WTC11 (cell line): Measurements from ENCODE around the gene MNAT1. TPM values are rescaled to one million over a fixed set of nuclear protein-coding genes. Genes with fewer than 3 reads are reported as not detected.

Source experiments
- ATAC-seq: fragments of 200-7000 bp; cut with Tn5 transposase; 2 replicates; pipeline ENCODE4 v1.10.0; 2021; ENCODE audit warnings: mild to moderate bottlenecking, moderate library complexity
- CTCF ChIA-PET: fragments of 300-600 bp; sonication (Branson Sonifier 250); formaldehyde crosslinking; loops from one replicate; lab custom pipeline; 2021; ENCODE audit warnings: antibody characterized with exemption; lab: Charles Lee
- POLR2A ChIA-PET: fragments of 350-600 bp; sonication (Branson Sonifier 250); formaldehyde crosslinking; loops from one replicate; lab custom pipeline; 2021; ENCODE audit warnings: antibody characterized with exemption; lab: Charles Lee
- DNase-seq: peaks from one replicate; pipeline ENCODE4 v3.0.0; 2021; ENCODE audit warnings: low spot score
- H3K27ac Mint-ChIP-seq: 2 replicates; pipeline ENCODE4 v1.8.0; 2021; ENCODE audit warnings: mixed read lengths
- H3K27me3 Mint-ChIP-seq: 2 replicates; pipeline ENCODE4 v1.8.0; 2021; ENCODE audit warnings: low read depth, mild to moderate bottlenecking, moderate library complexity, mixed read lengths
- H3K36me3 Mint-ChIP-seq: 2 replicates; pipeline ENCODE4 v1.8.0; 2021; ENCODE audit warnings: mixed read lengths
- H3K4me1 Mint-ChIP-seq: 2 replicates; pipeline ENCODE4 v1.8.0; 2022; ENCODE audit warnings: mixed read lengths
- H3K4me3 Mint-ChIP-seq: 2 replicates; pipeline ENCODE4 v1.8.0; 2021; ENCODE audit warnings: mild to moderate bottlenecking, moderate library complexity, mixed read lengths
- H3K9me3 Mint-ChIP-seq: 2 replicates; pipeline ENCODE4 v1.8.0; 2021; ENCODE audit warnings: mixed read lengths
- CBFB ChIP-seq: sonication (generic); formaldehyde crosslinking; IDR thresholded peaks from 2 replicates; pipeline ENCODE4 v1.8.1; 2022; ENCODE audit warnings: mild to moderate bottlenecking, low read depth, missing genetic modification reagents
- ETV6 ChIP-seq: sonication (generic); formaldehyde crosslinking; IDR thresholded peaks from 2 replicates; pipeline ENCODE4 v1.8.1; 2022; ENCODE audit warnings: mild to moderate bottlenecking, missing genetic modification reagents
- FOXP1 ChIP-seq: sonication (generic); formaldehyde crosslinking; IDR thresholded peaks from 2 replicates; pipeline ENCODE4 v1.8.0; 2022; ENCODE audit warnings: missing genetic modification reagents, mild to moderate bottlenecking, moderate library complexity, borderline replicate concordance
- FOXP4 ChIP-seq: sonication (generic); formaldehyde crosslinking; IDR thresholded peaks from 2 replicates; pipeline ENCODE4 v1.8.0; 2022; ENCODE audit warnings: mild to moderate bottlenecking, missing genetic modification reagents
- HMGA2 ChIP-seq: fragments of 250-450 bp; sonication (Bioruptor Pico); IDR thresholded peaks from 2 replicates; pipeline ENCODE4 v1.4.0; 2021; ENCODE audit warnings: mild to moderate bottlenecking, moderate library complexity
- IRF2 ChIP-seq: sonication (generic); formaldehyde crosslinking; IDR thresholded peaks from 2 replicates; pipeline ENCODE4 v1.8.0; 2022; ENCODE audit warnings: low read depth, missing genetic modification reagents, borderline replicate concordance
- MYBL2 ChIP-seq: sonication (generic); formaldehyde crosslinking; IDR thresholded peaks from 2 replicates; pipeline ENCODE4 v1.8.1; 2023; ENCODE audit warnings: mild to moderate bottlenecking, moderate library complexity, missing genetic modification reagents
- NFE2L1 ChIP-seq: sonication (generic); formaldehyde crosslinking; IDR thresholded peaks from 2 replicates; pipeline ENCODE4 v1.8.1; 2023; ENCODE audit warnings: missing genetic modification reagents
- NFYB ChIP-seq: sonication (generic); formaldehyde crosslinking; conservative IDR thresholded peaks from 2 replicates; pipeline ENCODE4 v1.8.0; 2022; ENCODE audit warnings: low read depth, missing genetic modification reagents
- PRDM15 ChIP-seq: sonication (generic); formaldehyde crosslinking; IDR thresholded peaks from 2 replicates; pipeline ENCODE4 v1.8.0; 2022; ENCODE audit warnings: missing genetic modification reagents
- ZBTB43 ChIP-seq: sonication (generic); formaldehyde crosslinking; IDR thresholded peaks from 2 replicates; pipeline ENCODE4 v1.8.1; 2023; ENCODE audit warnings: mild to moderate bottlenecking, missing genetic modification reagents
- ZNF121 ChIP-seq: sonication (generic); formaldehyde crosslinking; IDR thresholded peaks from 2 replicates; pipeline ENCODE4 v1.8.0; 2023; ENCODE audit warnings: missing genetic modification reagents
- ZNF219 ChIP-seq: sonication (generic); formaldehyde crosslinking; IDR thresholded peaks from 2 replicates; pipeline ENCODE4 v1.8.0; 2023; ENCODE audit warnings: missing genetic modification reagents, mild to moderate bottlenecking, borderline replicate concordance
- ZNF263 ChIP-seq: sonication (generic); formaldehyde crosslinking; IDR thresholded peaks from 2 replicates; pipeline ENCODE4 v1.8.1; 2022; ENCODE audit warnings: low read depth, mild to moderate bottlenecking, moderate library complexity, missing genetic modification reagents
- ZNF416 ChIP-seq: fragments of 250-450 bp; sonication (Bioruptor Pico); IDR thresholded peaks from 2 replicates; pipeline ENCODE4 v1.9.0; 2021; ENCODE audit warnings: mild to moderate bottlenecking, inconsistent platforms
- total RNA-seq: library from RNA; stranded (reverse); gene quantifications from 3 replicates; pipeline ENCODE4 v1.2.3, GENCODE V29; 2021
- TF ChIP-seq, protein P1 (sequence below): sonication (generic); formaldehyde crosslinking; IDR thresholded peaks from 2 replicates; pipeline ENCODE4 v1.8.0; 2022; ENCODE audit warnings: mild to moderate bottlenecking, missing genetic modification reagents
- TF ChIP-seq, protein P2 (sequence below): fragments of 250-450 bp; sonication (Bioruptor Pico); IDR thresholded peaks from 2 replicates; pipeline ENCODE4 v1.9.0; 2021; ENCODE audit warnings: mild to moderate bottlenecking, borderline replicate concordance
- TF ChIP-seq, protein P3 (sequence below): fragments of 250-450 bp; sonication (Bioruptor Pico); IDR thresholded peaks from 2 replicates; pipeline ENCODE4 v2.1.2; 2022; ENCODE audit warnings: mild to moderate bottlenecking, moderate library complexity
- TF ChIP-seq, protein P4 (sequence below): sonication (generic); formaldehyde crosslinking; IDR thresholded peaks from 2 replicates; pipeline ENCODE4 v1.8.1; 2023; ENCODE audit warnings: mild to moderate bottlenecking, missing genetic modification reagents, moderate library complexity
- TF ChIP-seq, protein P5 (sequence below): sonication (generic); formaldehyde crosslinking; IDR thresholded peaks from 2 replicates; pipeline ENCODE4 v1.8.0; 2023; ENCODE audit warnings: mild to moderate bottlenecking, missing genetic modification reagents

The MNAT1 gene
- total RNA-seq, 1 experiment from 2014 or later = 59.0 TPM

DNA sequence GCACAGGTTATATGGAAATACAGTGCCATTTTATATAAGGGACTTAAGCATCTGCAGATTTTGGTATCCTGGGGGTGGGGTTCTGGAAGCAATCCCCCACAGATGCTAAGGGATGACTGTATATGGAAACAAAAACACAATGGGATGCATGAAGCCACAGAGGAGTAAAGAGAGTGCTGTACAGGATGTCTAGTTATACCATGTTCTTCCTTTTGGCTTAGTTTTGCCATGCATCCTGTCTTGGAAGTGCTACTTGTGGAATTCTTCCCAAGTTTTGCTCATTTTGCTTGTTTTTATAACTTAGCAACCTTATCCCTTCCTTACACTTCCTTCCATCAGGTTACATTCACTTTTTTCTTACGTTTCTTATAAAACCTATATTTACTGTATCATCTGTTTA lies 190.7 kb downstream of the MNAT1 start (continued):
- TF ChIP-seq NFYB (CRISPR knock-in tag) (no peak), NFE2L1 (no peak), FOXP1 (CRISPR knock-in tag) (no peak), MYBL2 (CRISPR knock-in tag) (no peak), ZNF121 (no peak), HMGA2 (CRISPR knock-in tag) (no peak), CBFB (no peak), ETV6 (CRISPR knock-in tag) (no peak)
- TF ChIP-seq, protein P1, sequence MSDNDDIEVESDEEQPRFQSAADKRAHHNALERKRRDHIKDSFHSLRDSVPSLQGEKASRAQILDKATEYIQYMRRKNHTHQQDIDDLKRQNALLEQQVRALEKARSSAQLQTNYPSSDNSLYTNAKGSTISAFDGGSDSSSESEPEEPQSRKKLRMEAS (CRISPR knock-in tag) = no peak
- TF ChIP-seq, protein P2, sequence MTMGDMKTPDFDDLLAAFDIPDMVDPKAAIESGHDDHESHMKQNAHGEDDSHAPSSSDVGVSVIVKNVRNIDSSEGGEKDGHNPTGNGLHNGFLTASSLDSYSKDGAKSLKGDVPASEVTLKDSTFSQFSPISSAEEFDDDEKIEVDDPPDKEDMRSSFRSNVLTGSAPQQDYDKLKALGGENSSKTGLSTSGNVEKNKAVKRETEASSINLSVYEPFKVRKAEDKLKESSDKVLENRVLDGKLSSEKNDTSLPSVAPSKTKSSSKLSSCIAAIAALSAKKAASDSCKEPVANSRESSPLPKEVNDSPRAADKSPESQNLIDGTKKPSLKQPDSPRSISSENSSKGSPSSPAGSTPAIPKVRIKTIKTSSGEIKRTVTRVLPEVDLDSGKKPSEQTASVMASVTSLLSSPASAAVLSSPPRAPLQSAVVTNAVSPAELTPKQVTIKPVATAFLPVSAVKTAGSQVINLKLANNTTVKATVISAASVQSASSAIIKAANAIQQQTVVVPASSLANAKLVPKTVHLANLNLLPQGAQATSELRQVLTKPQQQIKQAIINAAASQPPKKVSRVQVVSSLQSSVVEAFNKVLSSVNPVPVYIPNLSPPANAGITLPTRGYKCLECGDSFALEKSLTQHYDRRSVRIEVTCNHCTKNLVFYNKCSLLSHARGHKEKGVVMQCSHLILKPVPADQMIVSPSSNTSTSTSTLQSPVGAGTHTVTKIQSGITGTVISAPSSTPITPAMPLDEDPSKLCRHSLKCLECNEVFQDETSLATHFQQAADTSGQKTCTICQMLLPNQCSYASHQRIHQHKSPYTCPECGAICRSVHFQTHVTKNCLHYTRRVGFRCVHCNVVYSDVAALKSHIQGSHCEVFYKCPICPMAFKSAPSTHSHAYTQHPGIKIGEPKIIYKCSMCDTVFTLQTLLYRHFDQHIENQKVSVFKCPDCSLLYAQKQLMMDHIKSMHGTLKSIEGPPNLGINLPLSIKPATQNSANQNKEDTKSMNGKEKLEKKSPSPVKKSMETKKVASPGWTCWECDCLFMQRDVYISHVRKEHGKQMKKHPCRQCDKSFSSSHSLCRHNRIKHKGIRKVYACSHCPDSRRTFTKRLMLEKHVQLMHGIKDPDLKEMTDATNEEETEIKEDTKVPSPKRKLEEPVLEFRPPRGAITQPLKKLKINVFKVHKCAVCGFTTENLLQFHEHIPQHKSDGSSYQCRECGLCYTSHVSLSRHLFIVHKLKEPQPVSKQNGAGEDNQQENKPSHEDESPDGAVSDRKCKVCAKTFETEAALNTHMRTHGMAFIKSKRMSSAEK (CRISPR knock-in tag) = no peak
- TF ChIP-seq, protein P3, sequence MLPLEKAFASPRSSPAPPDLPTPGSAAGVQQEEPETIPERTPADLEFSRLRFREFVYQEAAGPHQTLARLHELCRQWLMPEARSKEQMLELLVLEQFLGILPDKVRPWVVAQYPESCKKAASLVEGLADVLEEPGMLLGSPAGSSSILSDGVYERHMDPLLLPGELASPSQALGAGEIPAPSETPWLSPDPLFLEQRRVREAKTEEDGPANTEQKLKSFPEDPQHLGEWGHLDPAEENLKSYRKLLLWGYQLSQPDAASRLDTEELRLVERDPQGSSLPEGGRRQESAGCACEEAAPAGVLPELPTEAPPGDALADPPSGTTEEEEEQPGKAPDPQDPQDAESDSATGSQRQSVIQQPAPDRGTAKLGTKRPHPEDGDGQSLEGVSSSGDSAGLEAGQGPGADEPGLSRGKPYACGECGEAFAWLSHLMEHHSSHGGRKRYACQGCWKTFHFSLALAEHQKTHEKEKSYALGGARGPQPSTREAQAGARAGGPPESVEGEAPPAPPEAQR (CRISPR knock-in tag) = no peak
- TF ChIP-seq, protein P4, sequence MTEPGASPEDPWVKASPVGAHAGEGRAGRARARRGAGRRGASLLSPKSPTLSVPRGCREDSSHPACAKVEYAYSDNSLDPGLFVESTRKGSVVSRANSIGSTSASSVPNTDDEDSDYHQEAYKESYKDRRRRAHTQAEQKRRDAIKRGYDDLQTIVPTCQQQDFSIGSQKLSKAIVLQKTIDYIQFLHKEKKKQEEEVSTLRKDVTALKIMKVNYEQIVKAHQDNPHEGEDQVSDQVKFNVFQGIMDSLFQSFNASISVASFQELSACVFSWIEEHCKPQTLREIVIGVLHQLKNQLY = no peak

GRCh38 chr14:60926002-60926401 lies 191.4 kb downstream of the MNAT1 start:
- no peaks in the 10 kb centered on the region for H3K9me3 Mint-ChIP-seq
- POLR2A ChIA-PET = no interaction called here
- H3K4me3 Mint-ChIP-seq = no peak overlapping the region
- ATAC-seq (no peak), DNase-seq (no peak)
- H3K4me1 Mint-ChIP-seq = no peaks in the 10 kb centered on the region
- CTCF ChIA-PET = no interaction called here
- H3K27me3 Mint-ChIP-seq = no peaks in the 10 kb centered on the region
- H3K36me3 Mint-ChIP-seq = no peaks in the 10 kb centered on the region
- no peak overlapping the region for H3K27ac Mint-ChIP-seq
- TF ChIP-seq ZNF219 (CRISPR knock-in tag) = no peak
- TF ChIP-seq PRDM15 (CRISPR knock-in tag) = no peak
- no peak for TF ChIP-seq ZBTB43 (CRISPR knock-in tag)
- no peak for TF ChIP-seq ZNF263 (CRISPR knock-in tag)
- no peak for TF ChIP-seq FOXP4
- no peak for TF ChIP-seq IRF2 (CRISPR knock-in tag)
- TF ChIP-seq ZNF416 (CRISPR knock-in tag) = no peak
- TF ChIP-seq, protein P5, sequence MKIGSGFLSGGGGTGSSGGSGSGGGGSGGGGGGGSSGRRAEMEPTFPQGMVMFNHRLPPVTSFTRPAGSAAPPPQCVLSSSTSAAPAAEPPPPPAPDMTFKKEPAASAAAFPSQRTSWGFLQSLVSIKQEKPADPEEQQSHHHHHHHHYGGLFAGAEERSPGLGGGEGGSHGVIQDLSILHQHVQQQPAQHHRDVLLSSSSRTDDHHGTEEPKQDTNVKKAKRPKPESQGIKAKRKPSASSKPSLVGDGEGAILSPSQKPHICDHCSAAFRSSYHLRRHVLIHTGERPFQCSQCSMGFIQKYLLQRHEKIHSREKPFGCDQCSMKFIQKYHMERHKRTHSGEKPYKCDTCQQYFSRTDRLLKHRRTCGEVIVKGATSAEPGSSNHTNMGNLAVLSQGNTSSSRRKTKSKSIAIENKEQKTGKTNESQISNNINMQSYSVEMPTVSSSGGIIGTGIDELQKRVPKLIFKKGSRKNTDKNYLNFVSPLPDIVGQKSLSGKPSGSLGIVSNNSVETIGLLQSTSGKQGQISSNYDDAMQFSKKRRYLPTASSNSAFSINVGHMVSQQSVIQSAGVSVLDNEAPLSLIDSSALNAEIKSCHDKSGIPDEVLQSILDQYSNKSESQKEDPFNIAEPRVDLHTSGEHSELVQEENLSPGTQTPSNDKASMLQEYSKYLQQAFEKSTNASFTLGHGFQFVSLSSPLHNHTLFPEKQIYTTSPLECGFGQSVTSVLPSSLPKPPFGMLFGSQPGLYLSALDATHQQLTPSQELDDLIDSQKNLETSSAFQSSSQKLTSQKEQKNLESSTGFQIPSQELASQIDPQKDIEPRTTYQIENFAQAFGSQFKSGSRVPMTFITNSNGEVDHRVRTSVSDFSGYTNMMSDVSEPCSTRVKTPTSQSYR (CRISPR knock-in tag) = no peak
